Natural killer cell (primary cell): ENCODE measurements around the gene IRF4. TPM values are rescaled to one million over a fixed set of nuclear protein-coding genes. Genes with fewer than 3 reads are reported as not detected.

Experiments used
- ATAC-seq, 3 donors: fragments of 150-1000 bp in 2 of 3; fragments of 200-7000 bp in 1 of 3; cut with Tn5 transposase; 1 replicate in 1 of 3; 2 replicates in 2 of 3; pipeline ENCODE4 v1.10.0; 2021; ENCODE audit warnings: mild to moderate bottlenecking in 2 of 3, moderate library complexity in 2 of 3
- DNase-seq, 2 donors: peaks; one replicate each; pipeline versions ENCODE4 v3.0.0 to v3.0.0-alpha.2; 2013 to 2021; ENCODE audit warnings: mixed read lengths in 1 of 2
- H3K27ac ChIP-seq: one replicate; pipeline ENCODE4 v1.5.1; 2013; ENCODE audit warnings: mild to moderate bottlenecking, low read length
- H3K27me3 ChIP-seq: one replicate; pipeline ENCODE4 v1.6.1; 2013; ENCODE audit warnings: low read length; ENCODE audit not compliant: control insufficient read depth, insufficient read depth
- H3K36me3 ChIP-seq: one replicate; pipeline ENCODE4 v1.6.1; 2013; ENCODE audit warnings: low read length; ENCODE audit not compliant: control insufficient read depth, insufficient read depth
- H3K4me1 ChIP-seq: one replicate; pipeline ENCODE4 v1.6.1; 2013; ENCODE audit warnings: low read length; ENCODE audit not compliant: control insufficient read depth, insufficient read depth
- H3K4me3 ChIP-seq: one replicate; pipeline ENCODE4 v1.5.1; 2013; ENCODE audit warnings: low read length
- H3K9me3 ChIP-seq: one replicate; pipeline ENCODE4 v1.6.1; 2013; ENCODE audit warnings: low read length; ENCODE audit not compliant: control insufficient read depth, insufficient read depth
- H3K27ac Mint-ChIP-seq, 2 donors: one replicate each; pipeline ENCODE4 v1.8.0; 2022; ENCODE audit warnings: mild to moderate bottlenecking in 2 of 2, mixed read lengths in 2 of 2, moderate library complexity in 1 of 2
- H3K27me3 Mint-ChIP-seq, 2 donors: one replicate each; pipeline ENCODE4 v1.8.0; 2022; ENCODE audit warnings: low read depth in 2 of 2, mixed read lengths in 2 of 2
- H3K36me3 Mint-ChIP-seq: one replicate; pipeline ENCODE4 v1.8.0; 2022; ENCODE audit warnings: mixed read lengths
- H3K4me1 Mint-ChIP-seq, 2 donors: one replicate each; pipeline ENCODE4 v1.8.0; 2022; ENCODE audit warnings: mixed read lengths in 2 of 2
- H3K4me3 Mint-ChIP-seq: one replicate; pipeline ENCODE4 v1.8.0; 2022; ENCODE audit warnings: mild to moderate bottlenecking, moderate library complexity, mixed read lengths
- H3K9me3 Mint-ChIP-seq, 2 donors: one replicate each; pipeline ENCODE4 v1.8.0; 2022; ENCODE audit warnings: mixed read lengths in 2 of 2
- CTCF ChIP-seq: fragments of 200-600 bp; IDR thresholded peaks from one replicate; pipeline ENCODE4 v1.8.0; 2022; ENCODE audit warnings: antibody characterized with exemption
- WGBS: methylation state at CpG from one replicate; pipeline ENCODE4 v1.1.7; 2013; ENCODE audit warnings: missing lambda C conversion rate; ENCODE audit not compliant: insufficient coverage; 5-methylcytosine and 5-hydroxymethylcytosine counted together
- intact Hi-C: fragments of 100-400 bp; cut with micrococcal nuclease; formaldehyde crosslinking; loops from one replicate; pipeline ENCODE4 v1.14.2; 2022
- total RNA-seq, 4 donors: library from RNA; stranded (reverse); fragments of 120-200 nt in 1 of 4; gene quantifications; one replicate each; pipeline versions ENCODE4 v1.2.3 to v1.2.4, GENCODE V29; 2013 to 2022

The IRF4 gene
- total RNA-seq, 3 donors from 2014 or later (not counting 1 experiment from before 2014, with no cell fraction given) = 3.5 to 37.5 (median 3.5) TPM

- H3K27ac Mint-ChIP-seq = no peak overlapping the region
- Histone ChIP-seq H3K27me3 (no peaks in the 10 kb centered on the region), H3K9me3 (no peaks in the 10 kb centered on the region), H3K4me3 (no peak overlapping the region), H3K4me1 (no peaks in the 10 kb centered on the region), H3K36me3 (no peaks in the 10 kb centered on the region), H3K27ac (no peak overlapping the region)
- no peaks in the 10 kb centered on the region for H3K4me1 Mint-ChIP-seq
- H3K27me3 Mint-ChIP-seq = peaks cover 0 to 3% of the 10 kb centered on the region in 2 donors
- no peaks in the 10 kb centered on the region for H3K9me3 Mint-ChIP-seq
- no peaks in the 10 kb centered on the region for H3K36me3 Mint-ChIP-seq
- WGBS = 92% methylated on average over 5 of the region's 5 CpGs
- ATAC-seq (no peak), DNase-seq (no peak)
- H3K4me3 Mint-ChIP-seq = no peak overlapping the region
- no peak for TF ChIP-seq CTCF
- intact Hi-C loops = no loop called here
Measured at GRCh38 chr6:456358-456867, 64.9 kb downstream of the IRF4 start.

DNA sequence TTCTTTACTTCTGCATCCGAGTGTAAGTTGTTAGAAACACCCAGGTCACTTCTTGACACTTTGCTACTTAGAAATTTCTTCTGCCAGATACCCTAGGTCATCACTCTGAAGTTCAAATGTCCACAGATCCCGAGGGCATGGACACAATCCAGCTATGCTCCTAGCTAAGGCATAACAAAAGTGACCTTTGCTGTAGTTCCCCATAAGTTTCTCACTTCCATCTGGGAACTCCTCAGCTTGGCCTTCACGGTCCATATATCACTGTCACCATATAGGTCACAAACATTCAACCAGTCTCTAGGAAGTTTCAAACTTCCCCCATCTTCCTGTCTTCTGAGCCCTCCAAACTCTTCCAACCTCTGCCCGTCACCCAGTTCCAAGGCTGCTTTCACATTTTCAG is 65.3 kb downstream of the IRF4 start:
- Mint-ChIP-seq H3K4me1 (no peaks in the 10 kb centered on the region), H3K27me3 (peaks cover 0 to 3% of the 10 kb centered on the region in 2 donors), H3K36me3 (no peaks in the 10 kb centered on the region), H3K4me3 (no peak overlapping the region), H3K9me3 (no peaks in the 10 kb centered on the region), H3K27ac (no peak overlapping the region)
- ATAC-seq = no peak
- Histone ChIP-seq H3K4me3 (no peak overlapping the region), H3K4me1 (no peaks in the 10 kb centered on the region), H3K27ac (no peak overlapping the region), H3K9me3 (no peaks in the 10 kb centered on the region), H3K27me3 (no peaks in the 10 kb centered on the region), H3K36me3 (no peaks in the 10 kb centered on the region)
- intact Hi-C loops = no loop called here
- WGBS = 91% methylated on average over 4 of the region's 4 CpGs
- TF ChIP-seq CTCF = no peak
- no peak for DNase-seq

Other genes starting within 250 kb of the IRF4 start
- 10 to 100 TPM; 50.4 to 61.5 (median 56.6) TPM for gene DUSP22, start 99.3 kb upstream of the IRF4 start, total RNA-seq